Glomerular endothelial cell (primary cell): ENCODE measurements around the gene PLA2G2A. TPM values are rescaled to one million over a fixed set of nuclear protein-coding genes. Genes with fewer than 3 reads are reported as not detected.
"Not testable (repeated sequence)": the region's sequence is repeated elsewhere in the genome, so short reads cannot be mapped to it uniquely, and the experiment has no call there.

Experiments
- DNase-seq: peaks from one replicate; pipeline ENCODE4 v3.0.0-alpha.2; 2011; ENCODE audit warnings: low read depth, low spot score; ENCODE audit errors: extremely low read depth
- total RNA-seq: library from RNA; depleted of rRNA; stranded (reverse); fragments of >200 nt; gene quantifications from 2 replicates; pipeline ENCODE4 v1.2.3, GENCODE V29; 2015

The PLA2G2A gene
- total RNA-seq, 1 donor from 2014 or later: not detected

- no peak for DNase-seq
Observed at GRCh38 chr1:19934336-19934735, 45.1 kb downstream of the PLA2G2A start.

- DNase-seq: no peak
Observed at GRCh38 chr1:19932866-19933265, 46.6 kb downstream of the PLA2G2A start.

- not testable (repeated sequence) for DNase-seq
Observed at GRCh38 chr1:19927130-19927421, 52.3 kb downstream of the PLA2G2A start.

GRCh38 chr1:19926296-19927129 is 52.9 kb downstream of the PLA2G2A start:
- DNase-seq: peak; percentile 33

Other genes starting within 250 kb of the PLA2G2A start
- 11.4 and 12.9 TPM in 2 replicates for gene TMCO4, start 179.7 kb downstream of the PLA2G2A start, total RNA-seq
- gene RNF186, start 164.3 kb downstream of the PLA2G2A start, total RNA-seq: not detected in 2 replicates
- 2.3 and 3.9 TPM in 2 replicates for gene OTUD3, start 97.2 kb downstream of the PLA2G2A start, total RNA-seq
- gene PLA2G2E, start 56.0 kb downstream of the PLA2G2A start, total RNA-seq: not detected in 2 replicates
- gene PLA2G5, start 90.6 kb upstream of the PLA2G2A start, total RNA-seq: 0.70 TPM in 1 of 2 replicates, not detected in the other
- gene PLA2G2D, start 139.9 kb upstream of the PLA2G2A start, total RNA-seq: not detected in 2 replicates
- gene PLA2G2F, start 159.7 kb upstream of the PLA2G2A start, total RNA-seq: not detected in 2 replicates
- gene UBXN10, start 206.5 kb upstream of the PLA2G2A start, total RNA-seq: 0.06 and 0.24 TPM in 2 replicates
- not detected in 2 replicates for gene PLA2G2C, start 206.9 kb upstream of the PLA2G2A start, total RNA-seq